Left lung (tissue), 10 donors: ENCODE results near the gene TTLL5. TPM values are rescaled to one million over a fixed set of nuclear protein-coding genes. Genes with fewer than 3 reads are reported as not detected.

ENCODE experiments used
- ATAC-seq: fragments of 200-7000 bp; cut with Tn5 transposase; one replicate; pipeline ENCODE4 v1.9.1; 2020; ENCODE audit warnings: moderate library complexity
- DNase-seq, 4 donors: peaks; one replicate each; pipeline ENCODE4 v3.0.0-alpha.2; 2013 to 2020
- H3K27ac ChIP-seq, 2 donors: fragments of 200-600 bp; sonication (generic) in 1 of 2; one replicate each; pipeline versions ENCODE4 v1.5.0 to v1.8.0; 2020 to 2021
- H3K27me3 ChIP-seq, 2 donors: fragments of 200-600 bp; sonication (generic) in 1 of 2; one replicate each; pipeline versions ENCODE4 v1.5.0 to v1.8.0; 2020 to 2021
- H3K36me3 ChIP-seq, 2 donors: fragments of 200-600 bp; sonication (generic) in 1 of 2; one replicate each; pipeline versions ENCODE4 v1.5.0 to v1.8.0; 2020 to 2021
- H3K4me1 ChIP-seq, 2 donors: fragments of 200-600 bp; one replicate each; pipeline ENCODE4 v1.8.0; 2021
- H3K4me3 ChIP-seq, 2 donors: fragments of 200-600 bp; sonication (generic) in 1 of 2; one replicate each; pipeline versions ENCODE4 v1.5.0 to v1.8.0; 2020 to 2021; ENCODE audit warnings: mild to moderate bottlenecking in 1 of 2
- H3K9me3 ChIP-seq, 2 donors: fragments of 200-600 bp; sonication (generic) in 1 of 2; one replicate each; pipeline versions ENCODE4 v1.5.0 to v1.8.0; 2020 to 2021
- CTCF ChIP-seq, 2 donors: fragments of 200-600 bp; sonication (generic) in 1 of 2; IDR thresholded peaks; one replicate each; pipeline versions ENCODE4 v1.5.0 to v1.8.0; 2021; ENCODE audit warnings: antibody characterized with exemption in 2 of 2
- intact Hi-C, 2 donors: fragments of 100-400 bp; cut with DNase I; formaldehyde crosslinking; loops; one replicate each; pipeline versions ENCODE4 v1.11.2 to v1.14.2; 2022
- polyA plus RNA-seq, 6 donors: library from polyadenylated mRNA; unstranded; fragments of 120-200 nt; gene quantifications; one replicate each; pipeline ENCODE4 v1.2.1, GENCODE V29; 2013; ENCODE audit not compliant: insufficient read length in 6 of 6
- total RNA-seq, 2 donors: library from RNA; stranded (reverse); fragmentation: NEBNext Ultra II Directional; extraction: Animal tissue kit (Norgen Biotek cat#: 25700); gene quantifications; one replicate each; pipeline ENCODE4 v1.2.1, GENCODE V29; 2021
- donor health status: DM: no; HTN: yes; CAD: no.
- donor health status: DM: no; HTN: no; CAD: no.

Gene TTLL5
- total and polyA plus RNA-seq, 8 donors, result 30.8 to 46.7 (median 42.1) TPM

- intact Hi-C loops, result no loop called here
- H3K36me3 ChIP-seq, result no peaks in the 10 kb centered on the region
- H3K4me3 ChIP-seq, result no peak overlapping the region
- H3K27me3 ChIP-seq, result no peaks in the 10 kb centered on the region
- ATAC-seq (no peak), DNase-seq (no peak)
- peaks cover 0 to 5% of the 10 kb centered on the region in 2 donors for H3K4me1 ChIP-seq
- H3K9me3 ChIP-seq, result no peaks in the 10 kb centered on the region
- peak overlapping the region in 1 of 2 donors; percentile 26 for H3K27ac ChIP-seq
- TF ChIP-seq CTCF (IDR thresholded peaks at IDR 0.05), result no peak
Measured at GRCh38 chr14:75847584-75847983, 186.5 kb downstream of the TTLL5 start.

GRCh38 chr14:75848167-75848913 is 187.3 kb downstream of the TTLL5 start:
- no peak for TF ChIP-seq CTCF (IDR thresholded peaks at IDR 0.05)
- intact Hi-C loops, result no loop called here
- DNase-seq, result no peak
- H3K9me3 ChIP-seq, result no peaks in the 10 kb centered on the region
- peak overlapping the region in 1 of 2 donors; percentile 26 for H3K27ac ChIP-seq
- H3K36me3 ChIP-seq, result no peaks in the 10 kb centered on the region
- ATAC-seq, result peak; percentile 14
- H3K27me3 ChIP-seq, result no peaks in the 10 kb centered on the region
- no peak overlapping the region for H3K4me3 ChIP-seq
- H3K4me1 ChIP-seq, result no peaks in the 10 kb centered on the region

- no peaks in the 10 kb centered on the region for H3K4me1 ChIP-seq
- H3K27ac ChIP-seq, result no peak overlapping the region
- H3K27me3 ChIP-seq, result no peaks in the 10 kb centered on the region
- intact Hi-C loops, result no loop called here
- no peak overlapping the region for H3K4me3 ChIP-seq
- H3K9me3 ChIP-seq, result no peaks in the 10 kb centered on the region
- no peaks in the 10 kb centered on the region for H3K36me3 ChIP-seq
- ATAC-seq (no peak), DNase-seq (no peak)
- no peak for TF ChIP-seq CTCF (IDR thresholded peaks at IDR 0.05)
Measured at GRCh38 chr14:75849300-75849895, 188.4 kb downstream of the TTLL5 start.

GRCh38 chr14:75851574-75851866 is 190.5 kb downstream of the TTLL5 start:
- no peak for TF ChIP-seq CTCF (IDR thresholded peaks at IDR 0.05)
- H3K27ac ChIP-seq, result no peak overlapping the region
- no peaks in the 10 kb centered on the region for H3K4me1 ChIP-seq
- DNase-seq, result peak in 1 of 4 donors; percentile 76
- intact Hi-C loops, result no loop called here
- H3K36me3 ChIP-seq, result no peaks in the 10 kb centered on the region
- ATAC-seq, result no peak
- H3K4me3 ChIP-seq, result no peak overlapping the region
- no peaks in the 10 kb centered on the region for H3K27me3 ChIP-seq
- H3K9me3 ChIP-seq, result no peaks in the 10 kb centered on the region

GRCh38 chr14:75854111-75854799 is 193.2 kb downstream of the TTLL5 start:
- intact Hi-C loops, result no loop called here
- Histone ChIP-seq H3K27me3 (no peaks in the 10 kb centered on the region), H3K4me1 (no peaks in the 10 kb centered on the region), H3K4me3 (no peak overlapping the region), H3K27ac (no peak overlapping the region), H3K9me3 (no peaks in the 10 kb centered on the region), H3K36me3 (no peaks in the 10 kb centered on the region)
- ATAC-seq, result no peak
- DNase-seq, result peak in 2 of 4 donors; percentile 81 to 87
- no peak for TF ChIP-seq CTCF (IDR thresholded peaks at IDR 0.05)
